H9 (cell line): ENCODE data around the gene HRC. TPM values are rescaled to one million over a fixed set of nuclear protein-coding genes. Genes with fewer than 3 reads are reported as not detected.

Source experiments
- DNase-seq: peaks from one replicate; pipeline ENCODE4 v3.0.0-alpha.2; 2017
- H2AFZ ChIP-seq: one replicate; pipeline ENCODE4 v1.6.1; 2013; ENCODE audit warnings: mild to moderate bottlenecking, low read length, control low read depth, moderate library complexity
- H2AK5ac ChIP-seq: 2 replicates; pipeline ENCODE4 v1.6.1; 2013; ENCODE audit warnings: low read length, control low read depth, mixed read lengths; ENCODE audit not compliant: insufficient read length
- H2BK120ac ChIP-seq: one replicate; pipeline ENCODE4 v1.6.1; 2013; ENCODE audit warnings: low read depth, mild to moderate bottlenecking, low read length, control low read depth, inconsistent platforms; ENCODE audit not compliant: poor library complexity, severe bottlenecking
- H2BK12ac ChIP-seq: 2 replicates; pipeline ENCODE4 v1.6.1; 2013; ENCODE audit warnings: low read length, control low read depth, mixed read lengths, low read depth; ENCODE audit not compliant: insufficient read length
- H2BK15ac ChIP-seq: 2 replicates; pipeline ENCODE4 v1.6.1; 2013; ENCODE audit warnings: low read depth, low read length, control low read depth
- H2BK20ac ChIP-seq: one replicate; pipeline ENCODE4 v1.6.1; 2013; ENCODE audit warnings: low read depth, mild to moderate bottlenecking, low read length, control low read depth, inconsistent platforms; ENCODE audit not compliant: poor library complexity, severe bottlenecking
- H2BK5ac ChIP-seq: 2 replicates; pipeline ENCODE4 v1.6.1; 2013; ENCODE audit warnings: low read length, control low read depth, mixed read lengths; ENCODE audit not compliant: insufficient read length
- H3K14ac ChIP-seq: 2 replicates; pipeline ENCODE4 v1.6.1; 2013; ENCODE audit warnings: low read length, control low read depth; ENCODE audit not compliant: insufficient read depth
- H3K18ac ChIP-seq: 2 replicates; pipeline ENCODE4 v1.6.1; 2013; ENCODE audit warnings: low read depth, mild to moderate bottlenecking, mixed read lengths, low read length, control low read depth; ENCODE audit not compliant: insufficient read length
- H3K23ac ChIP-seq: 2 replicates; pipeline ENCODE4 v1.6.1; 2013; ENCODE audit warnings: low read length, control low read depth, mixed read lengths, low read depth; ENCODE audit not compliant: insufficient read length
- H3K23me2 ChIP-seq: 2 replicates; pipeline ENCODE4 v1.6.1; 2013; ENCODE audit warnings: low read depth, mild to moderate bottlenecking, mixed read lengths, low read length, control low read depth; ENCODE audit not compliant: insufficient read length, poor library complexity, severe bottlenecking
- H3K27ac ChIP-seq: 2 replicates; pipeline ENCODE4 v1.5.1; 2013; ENCODE audit warnings: low read length, control low read depth, mixed read lengths, low read depth; ENCODE audit not compliant: insufficient read length
- H3K27me3 ChIP-seq: 2 replicates; pipeline ENCODE4 v1.6.1; 2013; ENCODE audit warnings: low read length, control low read depth, inconsistent platforms; ENCODE audit not compliant: insufficient read depth
- H3K4ac ChIP-seq: 2 replicates; pipeline ENCODE4 v1.6.1; 2013; ENCODE audit warnings: low read depth, mild to moderate bottlenecking, control low read depth, inconsistent platforms, low read length, moderate library complexity
- H3K4me1 ChIP-seq: 2 replicates; pipeline ENCODE4 v1.6.1; 2013; ENCODE audit warnings: low read length, control low read depth, inconsistent platforms; ENCODE audit not compliant: insufficient read depth
- H3K4me2 ChIP-seq: 2 replicates; pipeline ENCODE4 v1.6.1; 2013; ENCODE audit warnings: low read length, control low read depth, mixed read lengths; ENCODE audit not compliant: insufficient read length, insufficient read depth
- H3K56ac ChIP-seq: 2 replicates; pipeline ENCODE4 v1.6.1; 2013; ENCODE audit warnings: low read depth, mild to moderate bottlenecking, mixed read lengths, low read length, control low read depth; ENCODE audit not compliant: insufficient read length
- H3K79me1 ChIP-seq: 2 replicates; pipeline ENCODE4 v1.6.1; 2013; ENCODE audit warnings: low read depth, mild to moderate bottlenecking, moderate library complexity, low read length, control low read depth, inconsistent platforms; ENCODE audit not compliant: insufficient read depth, poor library complexity, severe bottlenecking
- H3K79me2 ChIP-seq: 2 replicates; pipeline ENCODE4 v1.6.1; 2013; ENCODE audit warnings: low read length, control low read depth, inconsistent platforms; ENCODE audit not compliant: insufficient read depth
- H3K9ac ChIP-seq: 2 replicates; pipeline ENCODE4 v1.6.1; 2013; ENCODE audit warnings: low read length, control low read depth, mixed read lengths; ENCODE audit not compliant: insufficient read length; ENCODE audit errors: extremely low read depth
- H3K9me3 ChIP-seq: one replicate; pipeline ENCODE4 v1.6.1; 2013; ENCODE audit warnings: low read depth, low read length, inconsistent platforms; ENCODE audit not compliant: control insufficient read depth
- H3T11ph ChIP-seq: one replicate; pipeline ENCODE4 v1.6.1; 2013; ENCODE audit warnings: mild to moderate bottlenecking, low read length, control low read depth, inconsistent platforms
- H4K20me1 ChIP-seq: one replicate; pipeline ENCODE4 v1.6.1; 2013; ENCODE audit not compliant: control insufficient read depth, insufficient read length, insufficient read depth
- H4K5ac ChIP-seq: 2 replicates; pipeline ENCODE4 v1.6.1; 2013; ENCODE audit warnings: low read depth, mild to moderate bottlenecking, mixed read lengths, low read length, control low read depth; ENCODE audit not compliant: insufficient read length
- H4K8ac ChIP-seq: replicated peaks from 2 replicates; pipeline ENCODE4 v1.6.1; 2013; ENCODE audit warnings: low read length, control low read depth, mixed read lengths, low read depth; ENCODE audit not compliant: insufficient read length
- H4K91ac ChIP-seq: 2 replicates; pipeline ENCODE4 v1.6.1; 2013; ENCODE audit warnings: low read depth, mild to moderate bottlenecking, moderate library complexity, mixed read lengths, low read length, control low read depth; ENCODE audit not compliant: insufficient read length
- H3K27ac Mint-ChIP-seq, 3 experiments: 2 replicates in 2 of 3; 3 replicates in 1 of 3; pipeline ENCODE4 v1.8.0; 2020 to 2021; ENCODE audit warnings: mixed read lengths in 3 of 3, mild to moderate bottlenecking in 1 of 3, moderate library complexity in 1 of 3
- H3K27me3 Mint-ChIP-seq: 2 replicates; pipeline ENCODE4 v1.8.0; 2021; ENCODE audit warnings: low read depth, mild to moderate bottlenecking, moderate library complexity, mixed read lengths
- H3K36me3 Mint-ChIP-seq, 3 experiments: 2 replicates in 2 of 3; 3 replicates in 1 of 3; pipeline ENCODE4 v1.8.0; 2020 to 2021; ENCODE audit warnings: low read depth in 3 of 3, mixed read lengths in 3 of 3; ENCODE audit not compliant: insufficient read depth in 1 of 3
- H3K4me1 Mint-ChIP-seq, 2 experiments: 2 replicates each; pipeline ENCODE4 v1.8.0; 2020; ENCODE audit warnings: mixed read lengths in 2 of 2
- H3K4me3 Mint-ChIP-seq, 2 experiments: 2 replicates in 1 of 2; 3 replicates in 1 of 2; pipeline ENCODE4 v1.8.0; 2020 to 2021; ENCODE audit warnings: mild to moderate bottlenecking in 2 of 2, mixed read lengths in 2 of 2, moderate library complexity in 1 of 2
- H3K9me3 Mint-ChIP-seq, 2 experiments: 2 replicates in 1 of 2; 3 replicates in 1 of 2; pipeline ENCODE4 v1.8.0; 2020; ENCODE audit warnings: mild to moderate bottlenecking in 2 of 2, mixed read lengths in 2 of 2, moderate library complexity in 1 of 2
- WGBS: extraction: QIAGEN DNeasy Blood & Tissue Kit; methylation state at CpG from one replicate; pipeline ENCODE4 v1.1.7; 2013; ENCODE audit warnings: missing lambda C conversion rate, low lambda C conversion rate, mixed read lengths; ENCODE audit not compliant: insufficient read length; ENCODE audit errors: extremely low coverage; 5-methylcytosine and 5-hydroxymethylcytosine counted together
- total RNA-seq: library from RNA; stranded (reverse); gene quantifications from 2 replicates; pipeline ENCODE4 v1.2.1, GENCODE V29; 2021
- TF ChIP-seq, protein P1 (sequence below): fragments of 200-600 bp; sonication (generic); conservative IDR thresholded peaks from 3 replicates; pipeline ENCODE4 v1.8.0; 2021; ENCODE audit warnings: antibody characterized with exemption, mild to moderate bottlenecking

The HRC gene
- total RNA-seq, 1 experiment from 2014 or later = 1.8 TPM

DNA sequence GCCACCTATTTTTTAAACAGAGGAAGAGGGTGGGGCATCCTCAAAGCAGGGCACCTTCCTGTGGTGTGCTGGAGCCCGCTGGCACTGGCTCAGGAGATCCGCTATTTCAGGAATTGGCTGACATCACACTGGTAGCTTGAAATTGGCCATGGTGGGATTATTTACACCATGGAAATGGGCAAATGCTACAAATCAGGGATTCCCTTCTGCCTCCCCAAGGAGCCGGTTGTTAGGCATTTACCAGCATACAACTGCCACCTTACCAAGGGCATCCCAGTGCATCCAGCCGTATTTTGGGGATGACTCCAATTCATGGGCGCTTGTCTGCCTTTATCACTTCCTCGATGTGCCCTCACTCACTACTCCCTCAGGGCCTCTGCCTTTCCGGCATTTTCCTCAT lies 14.2 kb downstream of the HRC start:
- Histone ChIP-seq H3K4me2 (no peak overlapping the region), H2BK5ac (no peak overlapping the region), H3K23ac (no peak overlapping the region), H3K79me2 (no peaks in the 10 kb centered on the region), H3K9ac (no peak overlapping the region), H2BK120ac (no peak overlapping the region), H3K27me3 (no peaks in the 10 kb centered on the region), H3K4me1 (no peaks in the 10 kb centered on the region; the same call in 1 of the 2 replicates), H3K79me1 (no peaks in the 10 kb centered on the region), H2BK15ac (no peak overlapping the region), H3T11ph (no peak overlapping the region), H3K27ac (no peak overlapping the region), H3K9me3 (no peaks in the 10 kb centered on the region), H3K4ac (no peak overlapping the region), H4K5ac (no peak overlapping the region), H3K56ac (no peak overlapping the region), H4K91ac (no peak overlapping the region), H4K8ac (no peak overlapping the region), H2BK12ac (no peak overlapping the region), H3K14ac (no peak overlapping the region), H3K23me2 (peaks cover 4% of the 10 kb centered on the region), H2AK5ac (no peak overlapping the region), H4K20me1 (no peaks in the 10 kb centered on the region), H2AFZ (no peak overlapping the region), H3K18ac (no peak overlapping the region), H2BK20ac (no peak overlapping the region)
- Mint-ChIP-seq H3K4me3 (peak overlapping the region in 1 of 2 experiments; percentile 24; a peak in 2 of 5 replicates), H3K9me3 (no peaks in the 10 kb centered on the region), H3K36me3 (peaks cover 11 to 15% (median 14%) of the 10 kb centered on the region in 3 experiments; a peak in 6 of 7 replicates), H3K27me3 (peaks cover 2% of the 10 kb centered on the region; the same call in 1 of the 2 replicates), H3K27ac (no peak overlapping the region), H3K4me1 (peaks cover 24 to 35% of the 10 kb centered on the region in 2 experiments)
- TF ChIP-seq, protein P1, sequence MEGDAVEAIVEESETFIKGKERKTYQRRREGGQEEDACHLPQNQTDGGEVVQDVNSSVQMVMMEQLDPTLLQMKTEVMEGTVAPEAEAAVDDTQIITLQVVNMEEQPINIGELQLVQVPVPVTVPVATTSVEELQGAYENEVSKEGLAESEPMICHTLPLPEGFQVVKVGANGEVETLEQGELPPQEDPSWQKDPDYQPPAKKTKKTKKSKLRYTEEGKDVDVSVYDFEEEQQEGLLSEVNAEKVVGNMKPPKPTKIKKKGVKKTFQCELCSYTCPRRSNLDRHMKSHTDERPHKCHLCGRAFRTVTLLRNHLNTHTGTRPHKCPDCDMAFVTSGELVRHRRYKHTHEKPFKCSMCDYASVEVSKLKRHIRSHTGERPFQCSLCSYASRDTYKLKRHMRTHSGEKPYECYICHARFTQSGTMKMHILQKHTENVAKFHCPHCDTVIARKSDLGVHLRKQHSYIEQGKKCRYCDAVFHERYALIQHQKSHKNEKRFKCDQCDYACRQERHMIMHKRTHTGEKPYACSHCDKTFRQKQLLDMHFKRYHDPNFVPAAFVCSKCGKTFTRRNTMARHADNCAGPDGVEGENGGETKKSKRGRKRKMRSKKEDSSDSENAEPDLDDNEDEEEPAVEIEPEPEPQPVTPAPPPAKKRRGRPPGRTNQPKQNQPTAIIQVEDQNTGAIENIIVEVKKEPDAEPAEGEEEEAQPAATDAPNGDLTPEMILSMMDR = no peak
- DNase-seq = no peak
- WGBS = no CpG with 5 or more reads among the region's 7 CpGs
